ENCODE data around the gene YIPF3.
"Not testable (repeated sequence)": the region's sequence is repeated elsewhere in the genome, so short reads cannot be mapped to it uniquely, and the experiment has no call there.

Gene YIPF3

DNA sequence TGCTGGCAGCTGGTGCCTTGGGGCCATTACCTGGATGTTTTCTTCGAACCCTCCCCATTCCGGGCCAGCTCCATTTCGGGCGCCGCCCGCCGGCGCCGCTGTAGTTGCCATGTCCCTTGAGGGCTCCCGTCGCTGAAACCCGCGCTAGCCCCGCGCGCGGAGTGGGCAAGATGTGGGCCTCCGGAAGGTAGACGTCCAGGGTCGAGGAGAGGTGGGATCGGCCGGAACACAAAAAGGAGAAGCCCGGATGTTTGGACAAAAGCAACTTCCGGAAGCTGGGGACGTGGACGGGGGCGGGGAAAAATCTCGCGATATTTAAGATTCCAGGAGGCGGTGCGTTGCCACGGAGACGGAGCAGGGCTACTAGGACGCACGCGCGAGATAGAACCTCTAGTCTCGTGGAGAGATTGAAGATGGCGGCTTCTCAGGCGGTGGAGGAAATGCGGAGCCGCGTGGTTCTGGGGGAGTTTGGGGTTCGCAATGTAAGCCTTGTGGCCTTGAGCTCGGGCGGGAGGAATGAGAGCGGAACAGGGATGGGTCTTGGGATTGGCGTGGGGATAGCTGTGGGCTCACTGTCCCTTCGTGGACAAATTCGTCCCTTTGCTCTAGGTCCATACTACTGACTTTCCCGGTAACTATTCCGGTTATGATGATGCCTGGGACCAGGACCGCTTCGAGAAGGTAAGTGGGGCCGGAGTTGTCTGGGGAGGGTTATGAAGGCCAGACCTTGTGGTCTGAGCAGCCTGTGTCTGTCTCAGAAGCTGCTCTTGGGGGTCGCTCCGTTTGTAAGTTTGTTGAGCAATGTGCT, at the start of gene YIPF3, which contains the start of gene POLR1C:
Gene YIPF3, minus strand, starts transcription at position 230 of the 808 bp plus-strand sequence. Its CDS starts 119 bp downstream, at position 111.
Gene POLR1C, plus strand, starts transcription at position 393 of the 808 bp plus-strand sequence. Its CDS starts 21 bp downstream, at position 414.
- DNase-seq = peak; percentile 96 to 98

DNA sequence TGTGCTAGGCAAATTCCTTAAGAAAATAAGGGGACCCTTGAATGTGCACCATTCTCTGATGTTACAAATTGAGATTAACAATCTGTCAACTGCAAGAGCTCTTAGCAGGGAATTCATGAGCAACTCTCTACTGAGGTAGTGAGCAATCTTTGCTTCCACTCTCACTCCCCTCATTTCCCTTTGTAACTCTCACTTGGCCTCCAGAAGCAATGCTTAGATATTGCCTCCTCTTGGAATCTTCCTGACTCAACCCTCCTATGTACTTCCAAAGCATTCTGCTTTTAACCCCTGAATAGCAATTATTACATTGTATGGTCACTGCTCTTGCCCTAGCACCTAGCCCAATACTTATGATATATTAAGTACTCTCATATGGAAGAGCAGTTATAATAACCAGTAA, 42.6 kb upstream of the YIPF3 start:
- no peak for DNase-seq

DNA sequence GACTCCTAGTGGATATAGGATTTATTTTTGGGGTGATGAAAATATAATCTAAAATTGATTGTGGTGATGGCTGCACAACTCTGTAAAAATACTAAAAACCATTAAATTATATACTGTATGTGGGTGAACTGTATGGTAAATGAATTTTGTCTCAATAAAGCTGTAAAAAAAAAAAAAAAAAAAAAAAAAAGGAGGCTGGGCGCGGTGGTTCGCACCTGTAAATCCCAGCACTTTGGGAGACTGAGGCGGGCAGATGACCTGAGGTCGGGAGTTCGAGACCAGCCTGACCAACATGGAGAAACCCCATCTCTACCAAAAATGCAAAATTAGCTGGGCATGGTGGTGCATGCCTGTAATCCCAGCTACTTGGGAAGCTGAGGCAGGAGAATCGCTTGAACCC, 40.9 kb upstream of the YIPF3 start:
- not testable (repeated sequence) for DNase-seq

GRCh38 chr6:43547222-43547621, 30.5 kb upstream of the YIPF3 start:
- no peak for DNase-seq

GRCh38 chr6:43544461-43544860, 27.7 kb upstream of the YIPF3 start:
- DNase-seq = peak in 1 of 2 donors; percentile 7

DNA sequence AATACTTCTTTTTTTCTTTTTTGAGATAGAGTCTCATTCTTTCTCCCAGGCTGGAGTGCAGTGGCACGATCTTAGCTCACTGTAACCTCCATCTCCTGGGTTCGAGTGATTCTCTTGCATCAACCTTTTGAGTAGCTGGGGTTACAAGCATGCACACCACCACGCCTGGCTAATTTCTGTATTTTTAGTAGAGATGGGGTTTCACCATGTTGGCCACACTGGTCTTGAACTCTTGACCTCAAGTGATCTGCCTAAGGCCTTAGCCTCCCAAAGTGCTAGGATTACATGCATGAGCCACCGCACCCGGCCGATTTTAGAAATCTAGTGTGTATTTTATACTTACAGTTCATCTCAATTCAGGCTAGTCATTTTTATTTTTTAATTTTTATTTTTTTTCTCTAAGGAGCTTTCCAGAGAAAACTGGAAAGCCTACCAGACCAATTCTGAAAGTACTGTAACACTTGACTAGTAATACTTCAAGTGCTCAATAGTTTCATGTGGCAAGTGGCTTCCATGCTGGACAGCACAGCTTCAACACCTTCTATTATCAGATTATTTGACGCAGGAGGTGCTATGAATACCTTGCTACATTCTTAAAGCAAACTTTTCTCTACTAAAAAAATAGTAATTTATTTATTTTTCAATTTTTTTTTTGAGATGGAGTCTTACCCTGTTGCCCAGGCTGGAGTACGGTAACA, 25.2 kb upstream of the YIPF3 start:
- DNase-seq = no peak

DNA sequence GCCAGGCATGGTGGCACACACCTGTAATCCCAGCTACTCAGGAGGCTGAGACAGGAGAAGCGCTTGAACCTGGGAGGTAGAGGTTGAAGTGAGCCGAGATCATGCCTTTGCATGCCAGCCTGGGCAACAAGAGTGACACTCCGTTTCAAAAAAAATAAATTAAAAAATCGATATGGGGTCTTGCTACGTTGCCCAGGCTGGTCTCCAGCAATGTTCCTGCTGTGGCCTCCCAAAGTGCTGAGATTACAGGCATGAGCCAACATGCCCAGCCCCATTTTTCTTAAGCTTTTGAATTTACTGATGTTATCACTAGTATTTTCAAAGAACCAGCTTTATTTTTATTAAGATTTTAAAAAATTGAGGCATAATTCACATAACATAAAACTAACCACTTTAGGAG, 23.8 kb upstream of the YIPF3 start:
- DNase-seq = no peak

GRCh38 chr6:43539409-43539808, 22.7 kb upstream of the YIPF3 start:
- DNase-seq = not testable (repeated sequence)

DNA sequence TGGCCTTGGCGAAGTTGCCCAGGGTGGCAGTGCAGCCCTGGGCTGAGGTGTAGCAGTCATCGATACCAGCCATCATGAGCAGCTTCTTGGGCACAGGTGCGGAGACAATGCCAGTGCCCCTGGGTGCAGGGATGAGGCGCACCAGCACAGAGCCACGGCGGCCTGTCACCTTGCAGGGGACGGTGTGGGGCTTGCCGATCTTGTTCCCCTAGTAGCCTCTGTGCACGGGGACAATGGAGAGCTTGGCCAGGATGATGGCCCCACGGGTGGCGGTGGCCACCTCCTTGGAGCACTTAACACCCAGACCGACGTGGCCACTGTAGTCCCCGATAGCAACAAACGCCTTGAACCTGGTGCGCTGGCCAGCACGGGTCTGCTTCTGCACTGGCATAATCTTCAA, 22.3 kb upstream of the YIPF3 start:
- not testable (repeated sequence) for DNase-seq

GRCh38 chr6:43532201-43532600, 15.5 kb upstream of the YIPF3 start:
- no peak for DNase-seq

- no peak for DNase-seq
These were observed 7.8 kb upstream of the YIPF3 start for GRCh38 chr6:43524483-43524961.

- no peak for DNase-seq
These were observed 6.6 kb upstream of the YIPF3 start for GRCh38 chr6:43523284-43523683.

DNA sequence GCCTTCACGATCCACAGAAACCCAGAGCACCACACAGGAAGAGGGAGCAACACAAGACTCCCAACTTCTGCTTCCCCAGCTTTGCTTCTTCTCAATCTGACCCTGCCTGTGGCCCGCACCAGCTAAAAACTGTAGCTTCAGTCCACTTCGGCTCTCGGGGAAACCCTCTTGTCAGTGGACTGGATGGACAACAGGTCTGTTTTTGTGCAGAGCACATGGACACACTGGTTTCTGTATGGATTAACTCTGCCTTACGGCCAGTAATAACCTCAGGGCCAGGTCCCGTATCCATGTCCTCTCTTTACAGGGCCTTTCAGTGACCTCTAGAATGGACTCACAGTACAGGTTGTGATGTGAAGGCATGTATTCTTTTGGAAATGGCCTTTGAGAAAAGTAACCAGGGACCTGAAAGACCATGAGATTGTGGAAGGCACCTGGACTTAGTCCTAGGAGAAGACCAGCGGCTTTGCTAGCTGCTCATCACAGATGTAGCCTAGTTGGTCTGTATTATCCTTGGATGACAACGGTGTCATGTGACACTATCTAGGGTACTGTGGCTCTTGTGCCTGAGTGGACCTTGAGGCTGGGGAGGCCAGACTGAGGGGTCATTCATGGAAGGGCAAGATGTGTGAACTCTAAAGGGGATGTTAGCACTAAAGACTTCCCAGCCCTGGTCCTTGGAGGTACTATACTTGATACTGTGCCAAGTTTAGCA, 6.0 kb upstream of the YIPF3 start:
- DNase-seq = no peak

DNA sequence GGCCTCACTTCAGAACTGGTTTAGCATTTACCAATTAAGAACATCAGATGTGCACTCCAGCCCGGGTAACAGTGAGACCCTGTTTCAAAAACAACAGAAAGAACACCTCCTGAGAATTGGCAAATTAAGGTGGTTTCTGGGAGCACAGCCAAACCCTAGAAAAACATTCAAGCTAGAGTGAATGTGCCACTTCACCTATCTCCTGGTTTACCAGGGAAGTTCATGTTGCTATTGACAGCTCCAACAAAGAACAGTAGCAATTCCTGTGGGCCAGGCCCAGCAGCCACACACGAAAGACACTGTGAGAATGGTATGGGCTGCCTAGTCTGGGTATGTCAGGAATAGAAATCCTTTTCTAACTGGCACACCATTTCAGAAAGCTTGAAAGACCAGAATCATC, 5.1 kb upstream of the YIPF3 start:
- DNase-seq = no peak

DNA sequence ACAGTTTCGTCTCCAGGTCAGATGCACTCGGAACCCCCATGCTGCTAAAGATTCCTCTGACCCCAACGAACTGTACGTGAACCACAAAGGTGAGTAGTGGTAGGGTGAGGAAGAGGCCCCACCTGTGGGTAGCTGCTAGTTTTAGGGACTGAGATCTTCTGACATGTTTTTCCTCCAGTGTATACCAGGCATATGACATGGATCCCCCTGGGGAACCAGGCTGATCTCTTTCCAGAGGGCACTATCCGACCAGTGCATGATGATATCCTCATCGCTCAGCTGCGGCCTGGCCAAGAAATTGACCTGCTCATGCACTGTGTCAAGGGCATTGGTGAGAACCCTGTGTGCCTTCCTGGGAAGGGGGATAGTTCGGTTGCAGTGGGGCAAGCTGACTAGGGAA, 3.4 kb upstream of the YIPF3 start:
- DNase-seq = no peak

DNA sequence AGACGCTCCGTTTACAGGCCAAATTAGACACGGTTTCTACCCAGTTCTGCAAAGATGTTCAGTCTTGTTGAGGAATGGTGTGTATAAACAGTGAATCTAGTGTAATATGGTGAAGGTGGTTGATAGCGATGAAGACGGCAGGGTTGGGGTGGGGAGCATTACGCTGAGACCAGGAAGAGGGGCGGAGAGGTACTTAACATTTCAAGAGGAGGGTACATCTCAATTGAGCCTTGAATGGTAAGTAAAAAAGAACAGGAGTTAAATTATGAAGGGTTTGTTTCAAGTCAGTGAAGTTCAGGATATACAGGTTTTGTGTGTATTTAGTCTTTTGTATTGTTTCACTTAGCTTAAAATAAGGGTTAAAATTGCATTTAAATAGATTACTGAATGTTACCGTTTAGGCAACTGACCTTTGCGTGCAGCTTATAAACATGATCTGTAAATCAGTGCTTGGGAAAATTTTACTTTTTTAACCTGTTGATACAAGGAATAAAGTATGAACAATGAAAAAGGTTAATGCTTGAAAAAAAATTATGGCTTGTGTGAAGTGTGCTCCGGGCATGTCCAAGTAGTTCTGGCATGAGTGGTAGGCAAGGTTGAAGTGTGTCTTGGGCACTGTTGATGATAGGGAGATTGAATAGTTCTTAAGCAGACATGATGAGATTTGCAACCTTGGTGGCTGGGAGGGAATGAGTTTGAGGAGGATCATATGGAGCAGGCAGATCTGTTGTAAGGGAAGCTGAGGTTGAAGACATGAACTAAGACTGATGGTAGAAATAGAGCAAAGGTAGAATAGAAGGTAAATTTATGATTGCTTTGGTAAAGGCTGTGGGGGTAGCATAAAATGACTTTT, 1.0 kb upstream of the YIPF3 start:
- DNase-seq = no peak

GRCh38 chr6:43516367-43516696, 394 bp downstream of the YIPF3 start:
- no peak for DNase-seq

DNA sequence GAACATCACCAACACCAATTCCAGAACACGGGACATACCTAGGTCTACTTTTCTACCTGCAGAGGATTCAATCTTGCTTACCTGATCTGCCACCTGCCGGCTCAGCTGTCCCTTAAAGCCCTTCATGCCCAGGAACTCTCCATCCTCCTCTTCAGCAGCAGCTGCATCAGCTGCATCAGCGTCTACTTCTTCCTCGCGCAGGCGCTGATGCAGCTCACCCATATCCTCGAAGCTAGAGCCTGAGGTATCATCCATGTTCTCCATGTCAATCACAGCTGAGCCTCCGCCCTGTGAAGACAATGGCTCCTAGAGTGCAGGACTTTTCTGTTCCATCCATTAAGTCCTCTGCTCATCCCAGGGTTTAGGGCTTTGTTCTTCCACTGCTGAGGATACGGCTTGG, 918 bp downstream of the YIPF3 start:
- no peak for DNase-seq

DNA sequence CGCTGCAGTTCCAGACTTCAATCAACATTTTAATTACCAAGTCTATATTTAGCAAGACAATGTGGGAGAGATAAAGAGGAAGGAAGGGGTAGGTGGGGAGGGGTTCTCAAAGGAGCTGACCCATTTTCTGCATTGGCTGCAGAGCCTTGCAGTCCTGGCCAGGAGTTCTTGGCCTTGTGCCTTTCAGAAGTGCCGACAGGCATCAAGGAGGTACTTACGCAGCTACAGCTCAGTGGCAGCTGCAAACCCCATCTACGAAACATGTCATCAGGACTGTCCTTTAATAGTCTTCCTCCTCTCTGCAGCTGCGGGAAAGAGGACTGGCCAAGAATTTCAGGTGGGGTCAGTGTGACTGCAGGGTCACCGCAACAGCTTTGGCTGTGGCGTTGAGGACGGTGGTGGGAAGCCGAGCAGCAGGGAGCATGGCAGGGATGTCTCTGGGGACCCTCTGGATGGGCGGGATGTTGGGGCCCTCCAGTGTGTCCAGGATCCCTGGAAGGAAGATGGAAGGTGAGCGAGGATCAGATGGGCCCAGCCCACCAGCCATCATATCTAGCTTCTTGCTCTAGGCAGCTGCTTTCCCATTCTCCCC, 4.8 kb downstream of the YIPF3 start:
- DNase-seq = no peak

DNA sequence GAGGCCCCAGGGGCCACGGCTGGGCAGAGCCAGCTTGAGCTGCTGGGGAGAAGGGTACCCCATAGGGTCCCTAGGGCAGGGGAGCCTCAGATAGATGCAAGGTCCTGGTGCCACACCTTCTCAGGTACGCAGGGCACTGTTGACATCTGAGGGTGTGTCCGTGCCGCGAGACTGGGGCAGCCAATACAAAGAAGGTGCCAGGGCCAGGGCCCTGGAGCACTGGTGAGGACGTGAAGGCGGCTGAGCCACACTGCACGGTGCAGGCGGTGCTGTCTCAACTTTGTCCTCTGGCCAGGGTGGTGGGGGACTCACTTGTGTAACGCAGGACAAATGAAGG, 5.9 kb downstream of the YIPF3 start:
- no peak for DNase-seq

GRCh38 chr6:43509984-43510826, 6.5 kb downstream of the YIPF3 start, which contains the start of gene LRRC73:
Gene LRRC73, minus strand, starts transcription at chr6:43510346. Its CDS starts 561 bp downstream, at chr6:43509785.
- DNase-seq = peak; percentile 80 to 81
